Measurements from ENCODE around the gene GPBAR1.
A peak's percentile ranks its signal among the peaks of the same experiment; 100 is the strongest.
"Not testable (repeated sequence)": the region's sequence is repeated elsewhere in the genome, so short reads cannot be mapped to it uniquely, and the experiment has no call there.

GPBAR1 gene

DNA sequence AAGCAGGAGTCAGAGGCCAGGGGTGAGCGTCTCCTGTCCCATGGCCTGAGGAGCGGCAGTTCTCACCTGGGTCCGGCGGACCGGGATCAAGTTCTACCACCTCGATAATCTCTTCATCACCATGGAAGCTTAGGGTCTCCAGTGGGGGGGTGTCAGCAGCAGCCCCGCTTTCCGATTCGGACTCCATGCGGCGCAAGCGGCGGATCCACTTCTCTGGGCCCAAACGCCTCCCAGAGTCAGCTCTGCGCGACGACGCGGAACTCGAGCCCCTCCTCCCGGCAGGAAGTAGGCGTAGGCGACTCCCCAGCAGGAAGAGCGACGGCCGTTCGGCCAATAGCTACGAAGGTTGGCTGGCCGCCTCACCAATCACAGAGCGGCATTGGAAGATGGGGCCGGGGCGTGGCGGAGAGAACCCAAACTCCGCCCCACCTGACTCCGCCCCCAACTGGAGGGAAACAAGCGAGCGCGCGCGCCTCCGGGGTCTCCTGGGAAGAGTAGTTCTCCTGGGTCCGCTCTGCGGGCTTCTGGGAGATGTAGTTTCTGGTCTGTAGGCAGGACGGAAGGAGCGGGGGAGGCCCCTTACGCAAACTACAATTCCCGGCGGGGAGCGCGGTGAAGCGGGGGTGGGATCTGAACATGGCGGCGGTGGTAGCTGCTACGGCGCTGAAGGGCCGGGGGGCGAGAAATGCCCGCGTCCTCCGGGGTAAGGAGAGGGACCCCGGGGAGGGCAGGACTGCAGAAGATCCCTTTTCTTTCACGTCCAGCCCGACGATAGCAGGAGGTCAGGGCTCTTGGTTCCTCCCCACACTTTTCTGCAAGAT lies 9.3 kb downstream of the GPBAR1 start, which contains the start of the genes AAMP and PNKD:
Gene AAMP (minus strand): TSS at position 238 of the 821 bp plus-strand sequence. CDS start 51 bp downstream, at position 187.
Gene PNKD (plus strand): TSS at position 620 of the 821 bp plus-strand sequence. CDS start 17 bp downstream, at position 637.
- peak; percentile 100 for DNase-seq (ENCODE audit: low read depth)

DNA sequence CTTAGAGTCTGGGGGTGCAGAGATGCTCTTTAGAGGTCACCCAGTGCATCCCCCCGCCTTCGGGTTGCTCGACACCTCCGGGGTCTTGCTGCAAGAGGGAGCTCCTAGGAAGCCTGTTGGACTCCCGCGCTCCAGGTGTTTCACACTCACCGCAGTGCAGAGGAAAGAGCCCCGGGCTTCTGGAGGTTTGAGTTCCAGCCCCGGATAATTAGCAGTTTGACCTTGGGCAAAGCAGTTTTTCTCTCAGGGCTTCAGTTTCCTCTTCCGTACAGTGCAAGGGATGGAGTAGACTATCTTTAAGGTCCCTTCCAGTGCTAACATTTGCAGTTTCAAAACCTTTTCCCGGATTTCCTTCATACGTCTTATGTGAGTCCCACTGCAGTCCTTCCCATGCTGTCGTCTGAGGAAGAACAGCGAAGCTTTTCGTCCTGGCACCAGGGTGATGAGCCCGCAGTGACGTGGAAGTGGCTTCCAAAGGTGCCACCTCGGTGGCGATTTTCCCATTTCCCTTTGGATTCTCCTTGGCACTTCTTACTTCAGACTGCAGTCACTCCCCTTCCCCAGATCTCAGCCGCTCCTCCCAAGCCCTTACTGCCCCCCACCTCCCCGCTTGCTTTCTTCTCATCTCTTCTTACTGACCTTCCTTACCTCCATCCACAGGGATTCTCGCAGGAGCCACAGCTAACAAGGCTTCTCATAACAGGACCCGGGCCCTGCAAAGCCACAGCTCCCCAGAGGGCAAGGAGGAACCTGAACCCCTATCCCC lies 10.1 kb downstream of the GPBAR1 start:
- DNase-seq (ENCODE audit: low read depth), result no peak

DNA sequence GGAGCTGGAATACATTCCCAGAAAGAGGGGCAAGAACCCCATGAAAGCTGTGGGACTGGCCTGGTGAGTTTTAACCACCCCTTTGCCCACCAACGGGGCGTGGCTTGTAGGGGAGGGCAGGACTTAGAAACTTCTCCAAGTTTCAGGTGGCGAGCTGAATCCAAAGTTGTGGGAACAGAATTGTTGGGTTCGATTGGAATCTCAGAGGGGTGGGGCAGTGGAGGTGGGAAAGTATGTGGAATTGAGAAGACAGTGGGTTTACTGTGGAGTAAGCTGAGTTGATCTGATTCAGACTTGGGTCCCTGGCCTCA lies 10.6 kb downstream of the GPBAR1 start:
- no peak for DNase-seq (ENCODE audit: low read depth)

DNA sequence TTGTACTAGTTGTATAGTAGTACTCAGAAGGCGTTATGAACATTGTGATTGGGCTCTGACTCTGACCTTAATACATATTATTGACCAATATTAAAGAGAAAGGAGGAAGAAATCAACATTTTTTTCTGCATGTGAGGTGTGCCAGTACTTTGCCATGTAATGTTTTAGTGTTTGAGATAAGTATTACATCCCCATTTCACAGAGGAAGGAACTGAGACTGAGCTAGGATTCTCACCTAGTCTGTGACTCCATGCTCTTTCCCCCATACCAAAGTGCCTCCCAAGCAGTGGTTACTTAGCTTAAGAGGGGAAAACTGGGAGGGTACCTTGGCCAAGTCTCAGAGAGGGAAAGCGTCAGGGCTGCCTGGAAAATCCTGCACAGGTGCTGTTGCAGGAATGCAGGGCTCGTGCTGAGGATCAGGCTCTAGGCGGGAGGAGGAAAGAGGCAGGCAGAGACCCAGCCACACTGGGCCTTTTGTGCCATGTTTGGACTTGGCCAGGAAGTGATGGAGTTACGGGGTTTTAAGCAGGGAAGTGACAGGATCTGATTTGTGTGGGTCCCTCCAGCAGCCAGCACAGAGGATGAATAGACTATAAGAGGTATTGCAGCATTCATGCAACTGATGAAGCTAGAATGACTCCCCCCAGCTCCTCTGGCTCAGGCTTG lies 11.2 kb downstream of the GPBAR1 start:
- DNase-seq (ENCODE audit: low read depth), result no peak

DNA sequence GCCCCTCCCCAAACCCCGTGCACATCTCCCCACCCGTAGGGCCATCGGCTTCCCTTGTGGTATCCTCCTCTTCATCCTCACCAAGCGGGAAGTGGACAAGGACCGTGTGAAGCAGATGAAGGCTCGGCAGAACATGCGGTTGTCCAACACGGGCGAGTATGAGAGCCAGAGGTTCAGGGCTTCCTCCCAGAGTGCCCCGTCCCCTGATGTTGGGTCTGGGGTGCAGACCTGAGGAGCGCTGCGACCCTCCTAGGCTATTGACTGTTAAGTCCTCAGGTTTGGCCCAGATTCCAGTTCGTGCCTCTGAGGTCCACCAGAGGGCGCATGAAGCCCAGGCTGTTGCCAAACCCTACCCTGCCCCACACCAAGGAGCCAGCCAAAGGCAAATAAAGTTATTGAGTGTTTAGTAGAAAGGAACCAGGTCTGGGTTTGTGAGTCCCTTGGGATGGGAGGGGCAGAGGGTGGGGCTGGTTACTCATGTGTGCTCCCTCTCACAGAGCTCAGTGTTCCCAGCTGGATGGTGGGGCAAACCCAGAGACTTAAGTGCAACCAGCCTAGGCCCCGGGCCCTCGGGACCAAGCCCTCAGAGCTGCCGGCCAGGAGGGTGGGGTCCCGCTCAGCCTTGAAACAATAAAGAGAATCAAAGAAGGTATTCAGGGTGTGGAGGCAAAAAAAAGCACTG lies 11.9 kb downstream of the GPBAR1 start:
- peak; percentile 67 for DNase-seq (ENCODE audit: low read depth)

DNA sequence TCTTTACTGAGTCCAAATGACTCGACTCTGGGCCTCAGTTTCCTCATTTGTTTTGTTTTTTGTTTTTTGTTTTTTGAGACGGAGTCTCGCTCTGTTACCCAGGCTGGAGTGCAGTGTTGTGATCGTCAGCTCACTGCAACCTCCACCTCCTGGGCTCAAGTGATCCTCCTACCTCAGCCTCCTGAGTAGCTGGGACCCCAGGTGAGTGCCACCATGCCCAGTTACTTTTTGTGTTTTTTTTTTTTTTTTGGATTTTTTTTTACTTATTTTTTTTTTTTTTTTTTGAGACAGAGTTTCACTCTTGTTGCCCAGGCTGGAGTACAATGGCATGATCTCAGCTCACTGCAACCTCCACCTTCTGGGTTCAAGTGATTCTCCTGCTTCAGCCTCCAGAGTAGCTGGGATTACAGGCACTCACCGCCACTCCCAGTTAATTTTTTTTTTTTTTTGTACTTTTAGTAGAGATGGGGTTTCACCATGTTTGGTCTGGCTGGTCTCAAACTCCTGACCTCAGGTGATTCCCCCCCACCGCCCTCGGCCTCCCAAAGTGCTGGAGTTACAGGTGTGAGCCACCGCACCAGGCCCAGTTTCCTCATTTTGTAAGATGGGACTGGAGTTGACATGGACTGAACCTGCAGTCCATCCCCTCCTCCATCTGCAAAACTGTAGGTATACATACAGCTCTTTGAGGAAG lies 12.5 kb downstream of the GPBAR1 start:
- DNase-seq (ENCODE audit: low read depth), result not testable (repeated sequence)

DNA sequence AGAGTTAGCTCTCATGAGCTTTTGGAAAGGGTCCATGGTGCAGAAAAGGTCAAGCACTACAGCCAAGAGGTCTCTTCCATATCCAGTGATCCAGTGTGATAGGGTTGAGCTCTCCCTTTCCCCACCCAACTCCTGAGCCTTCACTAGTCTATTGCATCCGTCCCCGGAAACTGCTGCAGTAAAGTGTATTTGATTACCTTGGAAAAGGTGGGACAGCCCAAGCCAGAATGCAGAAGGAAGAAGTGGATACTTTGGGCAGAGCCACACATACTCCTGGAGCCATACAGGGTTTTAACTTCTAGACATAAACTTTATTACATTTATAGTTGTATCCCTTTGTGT lies 13.1 kb downstream of the GPBAR1 start:
- no peak for DNase-seq (ENCODE audit: low read depth)

DNA sequence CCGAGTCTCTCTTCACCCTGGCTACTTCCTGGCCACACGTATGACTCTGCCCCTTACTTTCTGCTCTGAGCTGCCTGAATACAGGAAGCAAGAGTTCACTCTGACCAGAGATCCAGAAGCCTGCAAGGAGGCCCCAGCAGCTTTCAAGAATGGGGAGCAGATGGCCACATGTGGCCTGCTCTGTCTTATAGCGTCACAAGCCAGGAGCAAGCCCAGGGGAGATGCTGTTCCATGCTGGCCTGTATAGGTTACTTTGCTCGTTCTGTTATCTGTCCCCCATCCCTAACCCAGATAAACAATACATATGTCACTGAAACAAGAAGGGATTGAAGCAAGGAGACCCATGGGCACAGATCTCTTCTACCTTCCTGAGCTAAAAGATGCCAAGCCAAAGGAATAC lies 13.8 kb downstream of the GPBAR1 start:
- DNase-seq (ENCODE audit: low read depth), result no peak

DNA sequence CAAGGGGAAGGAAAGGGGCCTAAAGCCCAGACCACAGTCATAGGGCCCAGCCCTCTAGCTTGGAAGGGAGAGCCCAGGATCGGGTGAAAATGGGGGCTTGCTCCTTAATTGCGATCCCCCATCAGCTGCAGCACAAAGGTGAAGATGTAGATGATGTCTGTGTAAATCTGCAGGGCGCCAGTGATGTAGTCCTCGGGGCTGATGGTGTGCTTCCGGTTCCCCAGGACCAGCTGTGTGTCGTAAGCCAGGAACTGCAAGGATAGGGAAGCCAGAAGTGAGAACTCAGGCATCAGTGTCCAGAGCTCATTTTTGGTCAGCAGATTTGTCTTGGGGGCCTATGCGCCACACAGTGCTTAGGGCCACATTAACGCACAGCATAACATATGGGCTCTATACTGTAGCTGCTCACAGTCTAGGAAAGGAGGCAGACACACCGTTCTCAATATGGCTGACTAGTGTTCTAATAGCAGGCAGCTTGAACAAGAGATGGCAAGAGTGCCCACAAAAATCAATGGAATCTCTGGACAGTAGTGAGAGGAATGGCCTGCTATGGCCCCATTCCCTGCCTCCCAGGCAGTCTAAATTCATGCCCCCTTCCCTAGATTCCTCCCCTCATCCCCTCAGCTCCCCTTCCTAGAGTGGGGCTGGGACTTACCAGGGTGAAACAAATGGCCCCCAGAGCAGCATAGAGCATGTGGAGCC lies 14.7 kb downstream of the GPBAR1 start:
- DNase-seq (ENCODE audit: low read depth), result no peak

DNA sequence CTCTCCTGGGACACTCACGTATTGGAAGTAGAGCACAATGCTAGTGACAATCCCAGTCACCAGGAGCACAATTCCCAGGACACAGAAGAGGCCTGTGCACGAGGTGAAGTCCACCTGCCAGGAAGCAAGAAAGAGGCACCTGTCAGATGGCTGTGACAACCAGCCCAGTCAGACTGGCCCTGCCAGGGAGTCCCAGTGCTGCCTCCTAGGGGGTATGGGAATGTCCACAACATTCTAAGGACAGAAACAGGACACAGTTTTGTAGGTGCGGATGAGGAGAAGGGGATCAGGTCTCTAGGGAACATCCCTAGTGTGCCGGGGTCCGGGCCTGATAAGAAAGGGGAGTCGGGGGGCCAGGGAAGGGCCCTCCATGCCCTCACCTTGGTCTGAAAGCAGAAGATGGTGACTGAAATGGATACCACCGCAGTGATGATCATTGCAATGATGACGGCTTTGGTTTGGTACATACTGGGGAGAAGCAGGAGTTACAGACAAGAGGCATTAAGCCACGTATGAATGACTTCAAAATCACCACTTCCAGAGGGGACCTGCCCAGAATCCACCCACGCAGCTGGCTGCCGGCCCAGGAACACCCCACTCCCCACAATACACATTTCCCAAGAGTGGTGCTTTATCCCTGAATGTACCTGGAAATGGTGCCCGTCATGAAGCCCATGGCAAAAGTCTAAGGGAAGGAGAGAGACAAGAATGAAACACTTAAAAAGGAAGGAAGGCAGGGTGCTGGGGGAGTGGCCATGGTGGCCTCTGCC lies 16.4 kb downstream of the GPBAR1 start:
- DNase-seq (ENCODE audit: low read depth), result no peak

DNA sequence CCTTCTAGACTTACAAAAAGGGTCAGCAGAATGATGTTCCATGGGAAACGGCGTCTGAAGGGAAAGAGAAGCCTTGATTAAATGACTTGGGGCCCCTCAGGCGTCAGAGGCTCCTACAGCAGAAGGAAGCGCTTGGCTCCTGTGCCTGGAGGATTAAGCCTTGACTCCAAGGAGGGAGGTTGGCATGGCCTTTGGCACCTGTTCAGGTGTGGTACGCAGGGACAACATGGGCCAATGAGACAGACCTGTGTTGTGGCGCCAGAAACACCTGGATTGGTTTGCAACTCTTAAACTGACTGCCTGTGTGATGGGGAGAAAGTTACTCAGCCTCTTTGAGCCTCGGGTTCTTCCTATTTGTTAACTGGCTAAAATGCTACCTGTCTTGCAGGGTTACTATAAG lies 17.1 kb downstream of the GPBAR1 start:
- no peak for DNase-seq (ENCODE audit: low read depth)

DNA sequence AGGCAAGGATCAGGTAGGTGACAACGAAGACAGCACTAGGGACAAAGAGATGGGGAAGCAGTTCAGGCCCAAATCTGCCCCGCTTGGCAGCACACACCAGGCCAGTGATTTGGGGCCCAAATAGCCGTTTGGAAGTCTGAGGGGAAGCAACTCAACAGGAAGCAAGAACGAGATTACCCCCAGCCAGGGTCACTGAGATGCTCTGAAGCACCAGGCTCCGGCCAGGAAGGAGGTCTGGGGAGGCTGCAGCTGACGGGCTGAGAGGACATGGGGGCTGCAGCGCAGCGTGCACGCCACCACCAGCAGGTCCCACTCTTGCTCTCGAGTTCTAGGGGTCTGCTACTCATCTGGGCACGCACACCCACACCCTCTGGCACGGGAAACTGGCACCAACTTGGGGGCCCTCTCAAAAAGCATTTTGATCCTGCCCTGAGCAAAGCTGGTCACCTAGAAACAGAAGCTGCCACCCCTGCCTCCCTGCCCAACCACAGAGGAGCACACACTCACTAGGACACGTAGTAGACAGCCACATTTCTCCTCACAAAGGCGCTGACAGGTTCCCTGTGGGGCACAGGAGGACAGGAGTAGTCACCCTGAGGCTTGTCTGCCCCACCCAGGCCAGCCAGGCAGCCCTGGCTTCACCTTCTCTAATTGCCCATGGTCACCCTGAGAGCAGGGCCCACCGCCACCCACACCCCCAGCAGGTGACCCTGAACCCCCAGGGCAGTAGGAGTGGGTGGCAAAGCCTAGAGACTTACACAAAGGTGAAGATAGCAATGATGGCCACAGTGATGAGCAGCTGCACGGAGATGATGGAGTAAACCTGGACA lies 17.9 kb downstream of the GPBAR1 start:
- DNase-seq (ENCODE audit: low read depth), result no peak

DNA sequence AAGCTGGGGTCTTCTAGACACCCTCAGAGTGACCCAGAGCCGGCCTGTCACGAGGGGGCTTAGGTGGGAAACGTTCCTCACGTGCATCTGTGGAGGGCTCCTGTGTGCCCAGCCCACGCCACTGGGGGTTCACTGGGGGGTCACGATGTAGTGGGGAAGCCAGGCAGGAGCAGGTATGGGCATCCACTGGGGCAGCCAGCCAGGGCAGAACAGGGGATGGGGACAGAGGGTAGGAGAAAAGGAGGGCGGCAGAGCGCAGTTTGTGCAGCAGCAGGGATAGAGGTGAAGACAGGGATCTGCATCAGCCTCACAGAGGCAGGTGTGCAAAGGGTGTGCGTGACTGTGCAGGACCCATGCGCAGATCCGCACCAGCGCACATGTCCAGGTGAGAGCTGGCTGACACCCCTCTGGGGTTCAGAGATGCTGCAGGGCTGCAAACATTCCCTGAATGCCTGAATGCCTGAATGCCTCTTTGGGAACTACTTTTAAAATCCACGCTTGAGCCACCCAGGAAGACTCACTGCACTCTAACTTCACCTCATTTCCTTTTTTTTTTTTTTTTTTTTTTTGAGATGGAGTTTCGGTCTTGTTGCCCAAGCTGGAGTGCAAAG lies 19.6 kb downstream of the GPBAR1 start:
- no peak for DNase-seq (ENCODE audit: low read depth)

DNA sequence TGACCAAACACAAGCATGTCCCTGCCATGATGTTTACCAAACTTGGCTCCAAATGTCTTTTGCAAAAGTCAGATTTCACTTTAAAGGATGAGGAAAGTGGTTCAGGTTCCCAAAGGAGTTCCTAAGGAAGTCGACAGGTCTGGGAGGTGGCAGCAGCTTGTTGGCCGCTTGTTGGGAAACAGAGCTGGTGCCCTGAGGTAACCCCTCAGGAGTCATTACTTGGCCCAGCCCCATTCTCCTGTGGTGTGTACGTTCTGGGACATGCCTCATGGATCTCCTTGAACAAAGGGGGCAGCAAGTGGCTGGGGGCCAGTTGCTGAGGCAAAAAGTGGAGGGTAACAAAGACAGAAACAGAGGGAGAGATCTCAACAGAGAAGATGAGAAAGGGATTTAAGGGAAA lies 20.6 kb downstream of the GPBAR1 start:
- DNase-seq (ENCODE audit: low read depth), result no peak

DNA sequence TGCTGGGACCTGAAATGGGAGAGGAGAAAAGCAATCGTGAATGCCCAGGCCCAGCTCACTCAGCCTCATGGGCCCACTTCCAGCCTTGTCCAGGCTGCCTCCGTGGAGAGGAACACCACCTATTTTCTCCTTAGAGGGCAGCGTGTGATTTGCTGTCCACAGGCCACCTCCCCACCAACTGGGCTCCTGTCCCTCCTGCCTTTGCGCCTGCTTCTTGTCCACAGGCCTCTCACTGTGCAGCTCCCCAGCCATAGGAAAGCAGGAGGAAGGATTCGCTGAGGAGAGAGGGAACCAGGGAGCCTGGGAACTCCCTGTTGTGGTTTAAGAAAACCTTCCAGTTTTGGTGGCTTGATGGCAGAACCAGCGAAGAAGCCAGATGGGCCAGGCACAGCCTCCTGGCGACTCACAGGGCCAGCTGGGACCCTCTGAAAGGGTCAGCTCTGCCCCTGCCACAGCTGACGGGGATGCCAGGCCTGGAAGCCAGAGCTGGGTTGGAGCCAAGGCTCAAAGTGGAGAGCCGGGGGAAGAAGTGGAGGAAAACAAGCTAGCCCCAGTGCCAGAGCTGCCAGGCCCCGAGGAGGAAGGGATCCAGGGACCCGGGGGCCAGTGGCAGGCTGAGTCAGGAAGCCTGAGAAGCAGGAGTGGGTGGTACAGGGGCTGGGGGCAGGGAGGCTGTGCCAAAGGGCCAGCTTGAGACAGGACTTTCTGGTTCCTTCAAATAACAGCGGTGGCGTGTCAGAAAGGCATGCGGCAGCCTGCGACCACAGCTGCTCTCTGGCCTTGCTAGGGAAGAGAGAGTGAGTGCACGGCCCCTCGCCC lies 21.6 kb downstream of the GPBAR1 start:
- no peak for DNase-seq (ENCODE audit: low read depth)

DNA sequence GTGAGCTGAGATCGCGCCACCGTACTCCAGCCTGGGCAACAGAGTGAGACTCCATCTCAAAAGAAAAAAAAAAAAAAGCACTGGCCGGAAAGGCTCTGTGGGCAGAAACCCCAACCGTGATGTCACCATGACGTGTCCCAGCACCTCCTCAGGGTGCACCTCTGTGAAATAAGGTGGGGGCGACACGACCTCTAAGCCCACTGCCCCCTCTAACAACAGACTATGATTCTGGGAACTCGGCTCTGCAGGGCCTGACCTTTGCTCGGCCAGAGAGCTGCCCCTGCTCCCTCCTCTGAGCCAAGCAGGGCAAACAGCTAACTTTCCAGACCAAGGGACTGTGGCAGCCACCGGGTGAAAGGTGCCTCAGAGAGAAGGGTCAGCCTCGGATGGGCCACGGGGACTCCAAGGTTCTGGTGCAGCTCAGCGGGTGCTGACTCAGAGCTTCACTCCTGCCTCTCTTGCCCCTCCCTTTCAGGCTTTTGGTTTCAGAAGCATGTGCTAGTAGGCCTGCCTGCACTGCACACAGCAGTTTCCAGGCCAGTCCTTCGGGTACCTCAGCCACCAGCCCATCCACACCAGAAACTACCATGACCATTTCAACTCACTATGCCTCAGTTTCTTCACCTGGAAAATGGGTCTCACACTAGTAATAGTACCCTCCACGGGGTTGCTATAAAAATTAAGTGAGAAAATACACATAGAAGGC lies 23.4 kb downstream of the GPBAR1 start:
- peak; percentile 60 for DNase-seq (ENCODE audit: low read depth)

DNA sequence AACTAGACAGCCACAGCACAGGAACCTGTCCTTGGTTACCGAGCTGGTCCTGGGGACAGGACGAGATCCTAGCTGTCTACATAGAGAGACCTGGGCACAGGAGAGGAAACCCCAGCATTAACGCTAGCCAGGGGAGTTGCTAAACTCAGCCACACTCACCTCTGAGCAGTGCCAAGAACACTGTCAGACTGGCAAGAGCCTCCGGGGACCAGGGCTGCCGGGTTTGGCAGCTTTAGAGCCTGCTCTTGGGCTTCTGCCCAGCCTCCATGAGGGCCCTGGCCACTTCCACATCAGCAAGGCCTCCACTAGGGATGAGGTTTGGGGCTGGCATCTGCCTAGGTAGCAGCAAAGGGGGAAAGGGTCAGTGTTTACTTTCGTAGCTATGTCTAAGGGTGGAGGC lies 24.8 kb downstream of the GPBAR1 start:
- no peak for DNase-seq (ENCODE audit: low read depth)
